ENCODE results near the gene AP2A1.

Gene AP2A1

GRCh38 chr19:49744946-49745381 lies 21.8 kb upstream of the AP2A1 start:
- Histone ChIP-seq H3K9ac (ENCODE audit: low read depth in 1 of 2, low read length in 2 of 2) (no peak overlapping the region), H3K9me3 (ENCODE audit: control insufficient read depth in 1 of 2, low read length in 2 of 2) (no peaks in the 10 kb centered on the region), H3K27me3 (ENCODE audit: control insufficient read depth in 1 of 2, insufficient read depth in 2 of 2, low read length in 2 of 2) (no peaks in the 10 kb centered on the region), H3K27ac (ENCODE audit: low read depth, low read length) (no peak overlapping the region), H3K36me3 (ENCODE audit: control insufficient read depth in 1 of 2, insufficient read depth in 2 of 2, low read length in 2 of 2) (no peaks in the 10 kb centered on the region), H3K4me3 (ENCODE audit: low read depth in 1 of 2, low read length in 2 of 2) (no peak overlapping the region), H3K4me1 (ENCODE audit: control insufficient read depth in 1 of 2, insufficient read depth in 2 of 2, low read length in 2 of 2) (no peaks in the 10 kb centered on the region)

- no peaks in the 10 kb centered on the region for H3K9me3 ChIP-seq (ENCODE audit: control insufficient read depth in 1 of 2, low read length in 2 of 2)
- no peak overlapping the region for H3K4me3 ChIP-seq (ENCODE audit: low read depth in 1 of 2, low read length in 2 of 2)
- no peaks in the 10 kb centered on the region for H3K36me3 ChIP-seq (ENCODE audit: control insufficient read depth in 1 of 2, insufficient read depth in 2 of 2, low read length in 2 of 2)
- no peaks in the 10 kb centered on the region for H3K27me3 ChIP-seq (ENCODE audit: control insufficient read depth in 1 of 2, insufficient read depth in 2 of 2, low read length in 2 of 2)
- H3K4me1 ChIP-seq (ENCODE audit: control insufficient read depth in 1 of 2, insufficient read depth in 2 of 2, low read length in 2 of 2) = no peaks in the 10 kb centered on the region
- H3K9ac ChIP-seq (ENCODE audit: low read depth in 1 of 2, low read length in 2 of 2) = no peak overlapping the region
- H3K27ac ChIP-seq (ENCODE audit: low read depth, low read length) = no peak overlapping the region
These were observed 20.4 kb upstream of the AP2A1 start for GRCh38 chr19:49746206-49746958.

GRCh38 chr19:49749055-49749716 lies 17.6 kb upstream of the AP2A1 start:
- Histone ChIP-seq H3K4me1 (ENCODE audit: control insufficient read depth in 1 of 2, insufficient read depth in 2 of 2, low read length in 2 of 2) (no peaks in the 10 kb centered on the region), H3K27me3 (ENCODE audit: control insufficient read depth in 1 of 2, insufficient read depth in 2 of 2, low read length in 2 of 2) (no peaks in the 10 kb centered on the region), H3K9me3 (ENCODE audit: control insufficient read depth in 1 of 2, low read length in 2 of 2) (no peaks in the 10 kb centered on the region), H3K27ac (ENCODE audit: low read depth, low read length) (no peak overlapping the region), H3K36me3 (ENCODE audit: control insufficient read depth in 1 of 2, insufficient read depth in 2 of 2, low read length in 2 of 2) (no peaks in the 10 kb centered on the region), H3K9ac (ENCODE audit: low read depth in 1 of 2, low read length in 2 of 2) (no peak overlapping the region), H3K4me3 (ENCODE audit: low read depth in 1 of 2, low read length in 2 of 2) (no peak overlapping the region)

GRCh38 chr19:49749771-49750170 lies 17.0 kb upstream of the AP2A1 start:
- Histone ChIP-seq H3K4me3 (ENCODE audit: low read depth in 1 of 2, low read length in 2 of 2) (no peak overlapping the region), H3K4me1 (ENCODE audit: control insufficient read depth in 1 of 2, insufficient read depth in 2 of 2, low read length in 2 of 2) (no peaks in the 10 kb centered on the region), H3K9ac (ENCODE audit: low read depth in 1 of 2, low read length in 2 of 2) (no peak overlapping the region), H3K9me3 (ENCODE audit: control insufficient read depth in 1 of 2, low read length in 2 of 2) (no peaks in the 10 kb centered on the region), H3K36me3 (ENCODE audit: control insufficient read depth in 1 of 2, insufficient read depth in 2 of 2, low read length in 2 of 2) (no peaks in the 10 kb centered on the region), H3K27ac (ENCODE audit: low read depth, low read length) (no peak overlapping the region), H3K27me3 (ENCODE audit: control insufficient read depth in 1 of 2, insufficient read depth in 2 of 2, low read length in 2 of 2) (no peaks in the 10 kb centered on the region)

GRCh38 chr19:49752701-49753100 lies 14.1 kb upstream of the AP2A1 start:
- no peaks in the 10 kb centered on the region for H3K27me3 ChIP-seq (ENCODE audit: control insufficient read depth in 1 of 2, insufficient read depth in 2 of 2, low read length in 2 of 2)
- H3K4me3 ChIP-seq (ENCODE audit: low read depth in 1 of 2, low read length in 2 of 2) = no peak overlapping the region
- no peak overlapping the region for H3K27ac ChIP-seq (ENCODE audit: low read depth, low read length)
- no peaks in the 10 kb centered on the region for H3K36me3 ChIP-seq (ENCODE audit: control insufficient read depth in 1 of 2, insufficient read depth in 2 of 2, low read length in 2 of 2)
- H3K4me1 ChIP-seq (ENCODE audit: control insufficient read depth in 1 of 2, insufficient read depth in 2 of 2, low read length in 2 of 2) = no peaks in the 10 kb centered on the region
- no peak overlapping the region for H3K9ac ChIP-seq (ENCODE audit: low read depth in 1 of 2, low read length in 2 of 2)
- peaks cover 0 to 5% of the 10 kb centered on the region in 2 donors for H3K9me3 ChIP-seq (ENCODE audit: control insufficient read depth in 1 of 2, low read length in 2 of 2)

GRCh38 chr19:49755956-49756355 lies 10.8 kb upstream of the AP2A1 start:
- Histone ChIP-seq H3K27ac (ENCODE audit: low read depth, low read length) (no peak overlapping the region), H3K4me1 (ENCODE audit: control insufficient read depth in 1 of 2, insufficient read depth in 2 of 2, low read length in 2 of 2) (no peaks in the 10 kb centered on the region), H3K9ac (ENCODE audit: low read depth in 1 of 2, low read length in 2 of 2) (no peak overlapping the region), H3K4me3 (ENCODE audit: low read depth in 1 of 2, low read length in 2 of 2) (no peak overlapping the region), H3K27me3 (ENCODE audit: control insufficient read depth in 1 of 2, insufficient read depth in 2 of 2, low read length in 2 of 2) (no peaks in the 10 kb centered on the region), H3K9me3 (ENCODE audit: control insufficient read depth in 1 of 2, low read length in 2 of 2) (peaks cover 0 to 5% of the 10 kb centered on the region in 2 donors), H3K36me3 (ENCODE audit: control insufficient read depth in 1 of 2, insufficient read depth in 2 of 2, low read length in 2 of 2) (no peaks in the 10 kb centered on the region)

GRCh38 chr19:49758292-49758691 lies 8.5 kb upstream of the AP2A1 start:
- peaks cover 0 to 5% of the 10 kb centered on the region in 2 donors for H3K9me3 ChIP-seq (ENCODE audit: control insufficient read depth in 1 of 2, low read length in 2 of 2)
- no peaks in the 10 kb centered on the region for H3K36me3 ChIP-seq (ENCODE audit: control insufficient read depth in 1 of 2, insufficient read depth in 2 of 2, low read length in 2 of 2)
- no peak overlapping the region for H3K27ac ChIP-seq (ENCODE audit: low read depth, low read length)
- H3K27me3 ChIP-seq (ENCODE audit: control insufficient read depth in 1 of 2, insufficient read depth in 2 of 2, low read length in 2 of 2) = no peaks in the 10 kb centered on the region
- H3K4me3 ChIP-seq (ENCODE audit: low read depth in 1 of 2, low read length in 2 of 2) = no peak overlapping the region
- H3K4me1 ChIP-seq (ENCODE audit: control insufficient read depth in 1 of 2, insufficient read depth in 2 of 2, low read length in 2 of 2) = no peaks in the 10 kb centered on the region
- no peak overlapping the region for H3K9ac ChIP-seq (ENCODE audit: low read depth in 1 of 2, low read length in 2 of 2)

- peaks cover 5 to 7% of the 10 kb centered on the region in 2 donors for H3K4me1 ChIP-seq (ENCODE audit: control insufficient read depth in 1 of 2, insufficient read depth in 2 of 2, low read length in 2 of 2)
- H3K4me3 ChIP-seq (ENCODE audit: low read depth in 1 of 2, low read length in 2 of 2) = no peak overlapping the region
- H3K27me3 ChIP-seq (ENCODE audit: control insufficient read depth in 1 of 2, insufficient read depth in 2 of 2, low read length in 2 of 2) = no peaks in the 10 kb centered on the region
- H3K27ac ChIP-seq (ENCODE audit: low read depth, low read length) = no peak overlapping the region
- no peak overlapping the region for H3K9ac ChIP-seq (ENCODE audit: low read depth in 1 of 2, low read length in 2 of 2)
- no peaks in the 10 kb centered on the region for H3K9me3 ChIP-seq (ENCODE audit: control insufficient read depth in 1 of 2, low read length in 2 of 2)
- no peaks in the 10 kb centered on the region for H3K36me3 ChIP-seq (ENCODE audit: control insufficient read depth in 1 of 2, insufficient read depth in 2 of 2, low read length in 2 of 2)
These were observed 5.6 kb upstream of the AP2A1 start for GRCh38 chr19:49761249-49761624.

- Histone ChIP-seq H3K27ac (ENCODE audit: low read depth, low read length) (no peak overlapping the region), H3K27me3 (ENCODE audit: control insufficient read depth in 1 of 2, insufficient read depth in 2 of 2, low read length in 2 of 2) (no peaks in the 10 kb centered on the region), H3K4me3 (ENCODE audit: low read depth in 1 of 2, low read length in 2 of 2) (no peak overlapping the region), H3K36me3 (ENCODE audit: control insufficient read depth in 1 of 2, insufficient read depth in 2 of 2, low read length in 2 of 2) (no peaks in the 10 kb centered on the region), H3K9me3 (ENCODE audit: control insufficient read depth in 1 of 2, low read length in 2 of 2) (no peaks in the 10 kb centered on the region), H3K9ac (ENCODE audit: low read depth in 1 of 2, low read length in 2 of 2) (no peak overlapping the region), H3K4me1 (ENCODE audit: control insufficient read depth in 1 of 2, insufficient read depth in 2 of 2, low read length in 2 of 2) (peaks cover 5 to 7% of the 10 kb centered on the region in 2 donors)
These were observed 5.0 kb upstream of the AP2A1 start for GRCh38 chr19:49761625-49762311.

GRCh38 chr19:49763230-49763629 lies 3.6 kb upstream of the AP2A1 start, which contains the start of gene TSKS:
Gene TSKS (minus strand): TSS chr19:49763306. CDS start chr19:49763247, 59 bp downstream.
- H3K27ac ChIP-seq (ENCODE audit: low read depth, low read length) = no peak within 1 kb of the TSS
- no peaks in the 10 kb centered on the region for H3K27me3 ChIP-seq (ENCODE audit: control insufficient read depth in 1 of 2, insufficient read depth in 2 of 2, low read length in 2 of 2)
- no peaks in the 10 kb centered on the region for H3K9me3 ChIP-seq (ENCODE audit: control insufficient read depth in 1 of 2, low read length in 2 of 2)
- H3K4me1 ChIP-seq (ENCODE audit: control insufficient read depth in 1 of 2, insufficient read depth in 2 of 2, low read length in 2 of 2) = peaks cover 13 to 16% of the 10 kb centered on the region in 2 donors
- H3K9ac ChIP-seq (ENCODE audit: low read depth in 1 of 2, low read length in 2 of 2) = no peak within 1 kb of the TSS
- H3K36me3 ChIP-seq (ENCODE audit: control insufficient read depth in 1 of 2, insufficient read depth in 2 of 2, low read length in 2 of 2) = peaks cover 0 to 1% of the 10 kb centered on the region in 2 donors
- no peak within 1 kb of the TSS for H3K4me3 ChIP-seq (ENCODE audit: low read depth in 1 of 2, low read length in 2 of 2)

Measured in duodenal mucosa (tissue), 2 donors.